SK-N-SH treated with all-trans-retinoic acid at 6 μM for 48 hours (cell line): Measurements from ENCODE around the gene TCEA2.
"Not testable (repeated sequence)": the region's sequence is repeated elsewhere in the genome, so short reads cannot be mapped to it uniquely, and the experiment has no call there.

Source experiments
- ATAC-seq: fragments of 200-7000 bp; cut with Tn5 transposase; 3 replicates; pipeline ENCODE4 v1.9.1; 2020; ENCODE audit warnings: mild to moderate bottlenecking, moderate library complexity
- ARNTL ChIP-seq: fragments of 450-650 bp; formaldehyde crosslinking; IDR thresholded peaks from 2 replicates; pipeline ENCODE4 v1.5.0; 2020; ENCODE audit warnings: low read depth, mild to moderate bottlenecking, moderate library complexity, borderline replicate concordance
- BACH2 ChIP-seq: fragments of 250-450 bp; sonication (Bioruptor Pico); IDR thresholded peaks from 2 replicates; pipeline ENCODE4 v1.9.0; 2021; ENCODE audit warnings: mild to moderate bottlenecking, borderline replicate concordance
- CSDC2 ChIP-seq: fragments of 250-450 bp; sonication (Bioruptor Pico); IDR thresholded peaks from 2 replicates; pipeline ENCODE4 v1.5.0; 2020; ENCODE audit warnings: mild to moderate bottlenecking, moderate library complexity
- CSRNP3 ChIP-seq: fragments of 250-450 bp; sonication (Bioruptor Pico); IDR thresholded peaks from 2 replicates; pipeline ENCODE4 v1.5.1; 2021; ENCODE audit warnings: mild to moderate bottlenecking, moderate library complexity
- ESRRG ChIP-seq: fragments of 250-450 bp; sonication (Bioruptor Pico); IDR thresholded peaks from 2 replicates; pipeline ENCODE4 v1.6.1; 2021; ENCODE audit warnings: mild to moderate bottlenecking
- GLIS3 ChIP-seq: fragments of 250-450 bp; sonication (Bioruptor Pico); IDR thresholded peaks from 2 replicates; pipeline ENCODE4 v1.5.0; 2020; ENCODE audit warnings: mild to moderate bottlenecking, moderate library complexity
- ISL1 ChIP-seq: fragments of 250-450 bp; sonication (Bioruptor Pico); IDR thresholded peaks from 2 replicates; pipeline ENCODE4 v2.1.2; 2022; ENCODE audit warnings: mild to moderate bottlenecking, moderate library complexity
- OSR1 ChIP-seq: fragments of 250-450 bp; sonication (Bioruptor Pico); IDR thresholded peaks from 2 replicates; pipeline ENCODE4 v1.8.0; 2022; ENCODE audit warnings: moderate library complexity, mild to moderate bottlenecking, inconsistent platforms
- POU6F1 ChIP-seq: fragments of 250-450 bp; sonication (Bioruptor Pico); IDR thresholded peaks from 2 replicates; pipeline ENCODE4 v1.8.0; 2021; ENCODE audit warnings: low read depth, mild to moderate bottlenecking, moderate library complexity, borderline replicate concordance
- PPARA ChIP-seq: fragments of 250-450 bp; sonication (Bioruptor Pico); IDR thresholded peaks from 2 replicates; pipeline ENCODE4 v1.5.0; 2020; ENCODE audit warnings: mild to moderate bottlenecking, borderline replicate concordance
- RARB ChIP-seq: fragments of 250-450 bp; sonication (Bioruptor Pico); IDR thresholded peaks from 2 replicates; pipeline ENCODE4 v1.8.0; 2021; ENCODE audit warnings: mild to moderate bottlenecking, moderate library complexity
- SNAI2 ChIP-seq: fragments of 250-450 bp; sonication (Bioruptor Pico); IDR thresholded peaks from 2 replicates; pipeline ENCODE4 v1.5.0; 2020; ENCODE audit warnings: mild to moderate bottlenecking, moderate library complexity
- TCF4 ChIP-seq: fragments of 250-450 bp; sonication (Bioruptor Pico); IDR thresholded peaks from 2 replicates; pipeline ENCODE4 v1.8.0; 2021; ENCODE audit warnings: mild to moderate bottlenecking, moderate library complexity, borderline replicate concordance
- TOX ChIP-seq: fragments of 250-450 bp; sonication (Bioruptor Pico); IDR thresholded peaks from 2 replicates; pipeline ENCODE4 v1.8.0; 2021; ENCODE audit warnings: mild to moderate bottlenecking, moderate library complexity, borderline replicate concordance
- TSHZ2 ChIP-seq: fragments of 250-450 bp; sonication (Bioruptor Pico); IDR thresholded peaks from 2 replicates; pipeline ENCODE4 v1.5.0; 2020; ENCODE audit warnings: mild to moderate bottlenecking, moderate library complexity
- ZFP3 ChIP-seq: fragments of 250-450 bp; sonication (Bioruptor Pico); IDR thresholded peaks from 2 replicates; pipeline ENCODE4 v1.5.0; 2020; ENCODE audit warnings: mild to moderate bottlenecking, moderate library complexity
- ZFP30 ChIP-seq: fragments of 450-650 bp; formaldehyde crosslinking; IDR thresholded peaks from 2 replicates; pipeline ENCODE4 v1.5.0; 2022; ENCODE audit warnings: mild to moderate bottlenecking, moderate library complexity
- ZNF70 ChIP-seq: fragments of 450-650 bp; formaldehyde crosslinking; IDR thresholded peaks from 2 replicates; pipeline ENCODE4 v1.5.0; 2020; ENCODE audit warnings: mild to moderate bottlenecking, moderate library complexity
- ZNF8 ChIP-seq: fragments of 450-650 bp; formaldehyde crosslinking; IDR thresholded peaks from 2 replicates; pipeline ENCODE4 v1.5.0; 2020; ENCODE audit warnings: mild to moderate bottlenecking, moderate library complexity

Gene TCEA2

DNA sequence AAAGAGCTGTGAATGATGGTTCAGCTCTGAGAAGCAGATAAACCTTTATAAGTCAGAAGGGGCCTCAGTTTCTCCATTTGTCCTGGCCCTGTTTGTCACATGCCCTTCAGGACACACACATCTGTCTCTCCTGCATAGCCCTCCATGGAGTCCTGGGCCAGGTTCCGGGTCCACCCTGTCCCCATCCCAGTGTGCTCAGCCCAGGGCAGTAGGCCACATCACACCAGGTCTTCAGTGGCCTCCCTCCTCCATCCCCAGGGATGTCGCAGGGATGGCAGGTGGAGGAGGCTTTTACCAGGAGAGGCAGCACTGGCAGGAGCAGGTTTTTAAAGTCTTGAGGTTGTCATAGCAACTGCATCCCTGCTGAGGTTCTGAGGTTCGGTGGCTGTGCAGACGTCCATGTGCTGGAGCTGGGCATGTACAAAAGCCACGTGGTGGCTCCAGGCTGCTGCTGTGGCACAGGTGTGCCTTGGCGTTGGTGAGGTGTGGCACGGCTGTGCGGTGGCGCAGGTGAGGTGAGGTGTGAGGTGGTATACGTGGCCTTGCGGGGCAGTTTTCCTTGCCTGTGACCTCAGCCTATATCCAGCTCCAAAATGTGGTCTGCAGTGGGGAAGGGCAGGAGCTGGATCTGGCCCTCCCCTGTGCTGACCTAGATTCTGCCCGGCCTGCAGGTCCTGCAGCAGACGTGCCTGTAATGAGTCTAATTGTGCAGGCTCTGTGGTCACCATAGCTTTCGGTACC lies 52.3 kb downstream of the TCEA2 start:
- TF ChIP-seq GLIS3 (CRISPR knock-in tag), result no peak
- TF ChIP-seq OSR1 (CRISPR knock-in tag), result no peak
- ATAC-seq, result no peak

DNA sequence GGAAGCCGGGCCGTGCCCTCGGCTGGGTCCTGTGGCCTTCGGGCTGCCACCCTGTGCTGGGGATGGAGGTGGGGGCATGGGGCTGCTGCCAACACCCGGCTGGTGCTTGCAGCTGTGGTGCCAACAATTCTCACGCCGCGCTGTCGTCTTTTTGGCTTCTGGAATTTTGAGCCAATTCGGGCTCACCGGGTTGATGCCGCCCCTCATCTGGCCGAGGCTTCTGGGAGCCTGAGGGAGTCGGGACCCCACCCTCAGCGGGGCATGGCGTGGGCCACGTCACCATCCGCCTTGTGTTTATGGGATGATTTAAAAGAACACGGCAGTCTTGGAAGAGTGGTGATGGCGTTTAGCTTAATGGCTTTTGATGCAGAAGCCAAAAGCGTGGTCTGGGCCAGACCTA lies 53.0 kb downstream of the TCEA2 start:
- TF ChIP-seq TOX (CRISPR knock-in tag) (no peak), SNAI2 (no peak), POU6F1 (CRISPR knock-in tag) (no peak), ISL1 (no peak), CSDC2 (CRISPR knock-in tag) (no peak), PPARA (CRISPR knock-in tag) (no peak), ESRRG (CRISPR knock-in tag) (no peak), ZFP30 (CRISPR knock-in tag) (no peak), ZNF8 (CRISPR knock-in tag) (no peak), RARB (no peak), BACH2 (CRISPR knock-in tag) (no peak)
- no peak for ATAC-seq

DNA sequence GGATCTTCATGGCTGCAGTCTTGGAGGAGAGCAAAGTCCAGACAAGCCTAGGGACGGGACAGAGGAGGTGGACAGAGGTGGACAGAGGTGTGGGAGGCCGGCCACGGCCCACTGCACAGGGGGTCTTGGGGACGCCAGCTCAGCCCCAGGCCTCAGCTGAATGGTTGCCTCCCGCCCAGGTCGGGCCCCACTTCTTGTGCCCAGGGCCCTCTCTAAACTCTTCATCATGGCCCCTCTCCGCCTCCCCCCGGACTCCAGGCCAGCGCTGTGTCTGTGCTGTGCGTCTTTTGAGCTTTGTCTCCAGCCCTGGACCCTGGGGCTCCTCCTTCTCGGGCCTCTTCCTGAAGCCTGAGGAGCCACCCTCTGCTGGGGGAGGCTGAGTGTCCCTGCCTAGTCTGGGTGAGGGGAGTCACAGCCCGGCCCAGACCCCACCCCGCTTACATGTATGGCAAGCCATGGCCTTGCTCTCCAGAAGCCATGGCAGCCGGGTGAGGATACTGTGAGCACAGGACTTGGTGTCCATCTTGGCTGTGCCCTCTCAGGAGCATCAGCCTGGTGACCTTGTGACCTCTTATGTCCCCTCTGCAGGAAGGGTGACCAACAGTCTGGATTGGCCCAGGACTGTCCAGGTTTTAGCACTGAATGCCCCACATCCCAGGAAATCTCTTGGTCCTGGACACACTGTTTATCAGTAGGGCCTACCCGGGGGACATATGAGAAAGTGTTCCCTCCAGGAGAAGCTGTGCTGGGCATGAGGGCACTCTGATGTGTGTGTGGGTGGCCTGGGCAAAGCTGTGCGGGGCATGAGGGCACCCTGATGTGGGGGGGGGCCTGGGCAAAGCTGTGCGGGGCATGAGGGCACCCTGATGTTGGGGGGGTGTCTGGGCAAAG lies 53.8 kb downstream of the TCEA2 start:
- ATAC-seq, result no peak
- TF ChIP-seq ZNF8 (CRISPR knock-in tag), result no peak
- no peak for TF ChIP-seq ZFP3
- no peak for TF ChIP-seq ZNF70 (CRISPR knock-in tag)
- no peak for TF ChIP-seq ISL1
- no peak for TF ChIP-seq ARNTL (CRISPR knock-in tag)
- TF ChIP-seq BACH2 (CRISPR knock-in tag), result no peak
- TF ChIP-seq RARB, result no peak
- TF ChIP-seq TSHZ2 (CRISPR knock-in tag), result no peak
- TF ChIP-seq ESRRG (CRISPR knock-in tag), result no peak
- TF ChIP-seq, all 23 proteins: peak for 0

DNA sequence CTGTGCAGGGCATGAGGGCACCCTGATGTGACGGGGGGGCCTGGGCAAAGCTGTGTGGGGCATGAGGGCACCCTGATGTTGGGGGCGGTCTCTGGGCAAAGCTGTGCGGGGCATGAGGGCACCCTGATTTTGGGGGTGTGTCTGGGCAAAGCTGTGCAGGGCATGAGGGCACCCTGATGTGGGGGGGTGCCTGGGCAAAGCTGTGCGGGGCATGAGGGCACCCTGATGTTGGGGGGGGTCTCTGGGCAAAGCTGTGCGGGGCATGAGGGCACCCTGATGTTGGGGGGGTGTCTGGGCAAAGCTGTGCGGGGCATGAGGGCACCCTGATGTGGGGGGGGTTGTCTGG lies 54.4 kb downstream of the TCEA2 start:
- not testable (repeated sequence) for ATAC-seq

- no peak for ATAC-seq
- TF ChIP-seq TSHZ2 (CRISPR knock-in tag), result no peak
- no peak for TF ChIP-seq TCF4 (CRISPR knock-in tag)
- TF ChIP-seq POU6F1 (CRISPR knock-in tag), result no peak
- no peak for TF ChIP-seq CSRNP3 (CRISPR knock-in tag)
- TF ChIP-seq ESRRG (CRISPR knock-in tag), result no peak
- TF ChIP-seq ZNF70 (CRISPR knock-in tag), result no peak
- TF ChIP-seq OSR1 (CRISPR knock-in tag), result no peak
- TF ChIP-seq ZFP3, result no peak
- TF ChIP-seq RARB, result no peak
- no peak for TF ChIP-seq PPARA (CRISPR knock-in tag)
- TF ChIP-seq BACH2 (CRISPR knock-in tag), result no peak
- TF ChIP-seq, all 23 proteins: peak for 0
Measured at GRCh38 chr20:64119301-64119680, 56.3 kb downstream of the TCEA2 start.
